HG03025 (cell line): Measurements from ENCODE around the gene SOX14.

Experiments used
- ATAC-seq: cut with Tn5 transposase; IDR thresholded peaks from one replicate; pipeline ENCODE4 v1.9.1; 2021; ENCODE audit warnings: mild to moderate bottlenecking, moderate library complexity; ENCODE audit not compliant: unreplicated experiment, low FRiP score

SOX14 gene

GRCh38 chr3:137767538-137768360 lies 3.6 kb downstream of the SOX14 start:
- ATAC-seq: no peak

GRCh38 chr3:137768361-137769321 lies 4.5 kb downstream of the SOX14 start:
- ATAC-seq: no peak

GRCh38 chr3:137769322-137770065 lies 5.4 kb downstream of the SOX14 start:
- no peak for ATAC-seq

- no peak for ATAC-seq
Observed at GRCh38 chr3:137770066-137770834, 6.1 kb downstream of the SOX14 start.

- no peak for ATAC-seq
Observed at GRCh38 chr3:137770835-137771399, 6.8 kb downstream of the SOX14 start.

- ATAC-seq: no peak
Observed at GRCh38 chr3:137771401-137772213, 7.5 kb downstream of the SOX14 start.

- ATAC-seq: no peak
Observed at GRCh38 chr3:137772214-137772955, 8.3 kb downstream of the SOX14 start.

GRCh38 chr3:137778941-137779340 lies 14.8 kb downstream of the SOX14 start:
- ATAC-seq: no peak

- no peak for ATAC-seq
Observed at GRCh38 chr3:137787529-137787928, 23.4 kb downstream of the SOX14 start.

GRCh38 chr3:137789236-137789635 lies 25.1 kb downstream of the SOX14 start:
- ATAC-seq: no peak

- no peak for ATAC-seq
Observed at GRCh38 chr3:137792626-137793271, 28.6 kb downstream of the SOX14 start.

- ATAC-seq: no peak
Observed at GRCh38 chr3:137796993-137797392, 32.9 kb downstream of the SOX14 start.

GRCh38 chr3:137803215-137803614 lies 39.1 kb downstream of the SOX14 start:
- no peak for ATAC-seq

GRCh38 chr3:137807998-137808397 lies 43.9 kb downstream of the SOX14 start:
- ATAC-seq: no peak

- no peak for ATAC-seq
Observed at GRCh38 chr3:137809509-137809908, 45.4 kb downstream of the SOX14 start.

GRCh38 chr3:137812023-137812422 lies 47.9 kb downstream of the SOX14 start:
- ATAC-seq: no peak

- ATAC-seq: no peak
Observed at GRCh38 chr3:137815251-137815650, 51.1 kb downstream of the SOX14 start.
